Ishikawa (cell line): ENCODE results near the gene TMPRSS4.

ENCODE experiments used
- CEBPB ChIP-seq: IDR thresholded peaks from 2 replicates; pipeline ENCODE4 v1.6.1; 2012
- CREB1 ChIP-seq: IDR thresholded peaks from 2 replicates; pipeline ENCODE4 v1.6.1; 2012; ENCODE audit warnings: low read depth
- EGR1 ChIP-seq: IDR thresholded peaks from 2 replicates; pipeline ENCODE4 v1.6.1; 2012
- EP300 ChIP-seq: IDR thresholded peaks from 2 replicates; pipeline ENCODE4 v1.6.1; 2012; ENCODE audit warnings: borderline replicate concordance
- FOXM1 ChIP-seq: IDR thresholded peaks from 2 replicates; pipeline ENCODE4 v1.6.1; 2012; ENCODE audit warnings: low read depth, borderline replicate concordance
- NFIC ChIP-seq: IDR thresholded peaks from 2 replicates; pipeline ENCODE4 v1.6.1; 2012
- RAD21 ChIP-seq: IDR thresholded peaks from 2 replicates; pipeline ENCODE4 v1.6.1; 2012; ENCODE audit warnings: low read depth
- TAF1 ChIP-seq: IDR thresholded peaks from 2 replicates; pipeline ENCODE4 v1.6.1; 2012; ENCODE audit warnings: low read depth, mild to moderate bottlenecking
- TCF12 ChIP-seq: IDR thresholded peaks from 2 replicates; pipeline ENCODE4 v1.6.1; 2012; ENCODE audit warnings: low read depth
- TEAD4 ChIP-seq: IDR thresholded peaks from 2 replicates; pipeline ENCODE4 v1.6.1; 2012
- YY1 ChIP-seq: IDR thresholded peaks from 2 replicates; pipeline ENCODE4 v1.6.1; 2012; ENCODE audit warnings: low read depth
- ZBTB7A ChIP-seq: IDR thresholded peaks from 2 replicates; pipeline ENCODE4 v1.6.1; 2012; ENCODE audit warnings: low read depth
- TF ChIP-seq, protein P1 (sequence below): IDR thresholded peaks from 2 replicates; pipeline ENCODE4 v1.6.1; 2012
- TF ChIP-seq, protein P2 (sequence below): IDR thresholded peaks from 2 replicates; pipeline ENCODE4 v1.6.1; 2012
- TF ChIP-seq, protein P3 (sequence below): IDR thresholded peaks from 2 replicates; pipeline ENCODE4 v1.6.1; 2012; ENCODE audit warnings: low read depth, mild to moderate bottlenecking

TMPRSS4 gene

DNA sequence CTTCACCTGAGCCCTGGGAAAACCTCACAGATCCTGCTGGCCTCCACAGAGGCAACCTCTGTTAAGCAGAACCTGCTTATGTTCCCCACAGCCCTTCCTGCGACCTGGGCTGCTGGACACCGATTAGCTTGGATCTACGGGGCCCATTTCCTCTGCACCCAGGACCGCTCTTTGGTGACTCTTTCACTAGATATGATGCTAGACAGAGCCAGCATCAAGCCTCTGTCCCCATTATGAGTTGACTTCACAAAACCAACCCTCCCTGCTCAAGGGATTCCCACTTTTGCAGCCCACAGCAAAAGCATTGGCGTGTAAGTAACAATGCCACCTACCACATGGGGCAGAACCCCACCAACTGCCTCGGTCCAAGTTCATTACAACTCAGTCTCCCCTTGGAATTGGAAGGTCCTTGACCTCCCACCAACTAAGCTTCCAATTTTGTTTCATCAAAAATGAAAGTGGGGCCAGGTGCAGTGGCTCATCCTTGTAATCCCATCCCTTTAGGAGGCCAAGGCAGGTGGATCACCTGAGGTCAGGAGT lies 15.2 kb upstream of the TMPRSS4 start:
- TF ChIP-seq YY1: no peak

DNA sequence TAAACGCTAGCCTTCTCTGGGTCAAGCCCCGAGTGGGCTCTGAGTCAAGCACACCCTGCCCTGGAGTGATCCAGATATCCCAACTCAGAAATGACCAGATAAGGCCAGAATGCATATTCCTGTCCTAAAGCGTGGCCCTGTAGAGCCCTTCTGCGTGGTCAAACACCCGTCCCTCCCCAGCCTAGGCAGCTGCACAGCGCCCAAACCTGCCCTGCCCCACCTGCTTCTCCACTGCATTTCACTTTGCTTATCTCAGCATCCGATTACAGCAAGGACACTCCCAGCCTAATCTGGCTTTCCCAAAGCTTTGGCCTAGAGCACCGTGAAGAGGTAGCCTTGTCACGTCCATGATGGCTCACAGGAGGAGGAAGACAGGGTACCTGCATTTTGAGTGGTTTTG lies 11.9 kb upstream of the TMPRSS4 start:
- no peak for TF ChIP-seq CEBPB
- TF ChIP-seq NFIC: no peak
- TF ChIP-seq TEAD4: no peak

DNA sequence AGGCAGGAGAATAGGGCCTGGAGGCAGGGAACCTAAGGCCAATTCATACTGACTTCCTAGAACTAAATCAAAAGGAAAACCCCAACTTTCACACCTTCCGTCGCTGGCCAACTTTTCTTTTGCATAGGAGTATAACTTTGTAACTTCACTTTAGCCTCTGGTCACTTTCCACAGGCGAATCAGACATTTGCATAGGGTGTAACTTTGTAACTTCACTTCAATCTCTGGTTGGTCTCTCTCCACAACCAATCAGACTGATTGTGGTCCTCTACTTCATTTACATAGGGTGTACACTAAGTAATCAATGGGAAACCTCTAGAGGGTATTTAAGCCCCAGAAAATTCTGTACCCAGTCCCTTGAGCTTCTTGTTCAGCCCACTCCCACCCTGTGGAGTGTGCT lies 11.5 kb upstream of the TMPRSS4 start:
- TF ChIP-seq TEAD4 (no peak), FOXM1 (no peak), NFIC (no peak), EGR1 (no peak), TCF12 (no peak), ZBTB7A (no peak), YY1 (no peak), RAD21 (no peak), EP300 (no peak)
- TF ChIP-seq, protein P1, sequence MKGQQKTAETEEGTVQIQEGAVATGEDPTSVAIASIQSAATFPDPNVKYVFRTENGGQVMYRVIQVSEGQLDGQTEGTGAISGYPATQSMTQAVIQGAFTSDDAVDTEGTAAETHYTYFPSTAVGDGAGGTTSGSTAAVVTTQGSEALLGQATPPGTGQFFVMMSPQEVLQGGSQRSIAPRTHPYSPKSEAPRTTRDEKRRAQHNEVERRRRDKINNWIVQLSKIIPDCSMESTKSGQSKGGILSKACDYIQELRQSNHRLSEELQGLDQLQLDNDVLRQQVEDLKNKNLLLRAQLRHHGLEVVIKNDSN: no peak

DNA sequence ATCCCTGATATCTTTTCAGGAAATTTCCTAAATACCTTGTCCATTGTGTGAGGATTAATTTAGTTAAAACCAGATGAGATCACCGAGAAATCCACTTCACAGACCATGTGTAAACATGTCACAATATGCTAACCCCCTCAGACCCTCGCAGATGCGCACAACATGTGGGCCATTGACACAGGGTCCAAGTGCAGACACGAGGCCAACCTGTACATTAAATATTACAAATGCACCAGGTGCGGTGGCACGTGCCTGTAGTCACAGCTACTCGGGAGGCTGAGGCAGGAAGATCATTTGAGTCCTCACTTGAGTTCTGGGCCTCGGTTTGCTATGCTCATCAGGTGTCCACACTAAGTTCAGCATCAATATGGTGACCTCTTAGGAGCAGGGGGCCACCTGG lies 9.9 kb upstream of the TMPRSS4 start:
- TF ChIP-seq TCF12: no peak
- no peak for TF ChIP-seq EP300
- TF ChIP-seq, protein P2, sequence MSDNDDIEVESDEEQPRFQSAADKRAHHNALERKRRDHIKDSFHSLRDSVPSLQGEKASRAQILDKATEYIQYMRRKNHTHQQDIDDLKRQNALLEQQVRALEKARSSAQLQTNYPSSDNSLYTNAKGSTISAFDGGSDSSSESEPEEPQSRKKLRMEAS: no peak
- no peak for TF ChIP-seq NFIC
- no peak for TF ChIP-seq RAD21
- no peak for TF ChIP-seq ZBTB7A
- TF ChIP-seq, protein P3, sequence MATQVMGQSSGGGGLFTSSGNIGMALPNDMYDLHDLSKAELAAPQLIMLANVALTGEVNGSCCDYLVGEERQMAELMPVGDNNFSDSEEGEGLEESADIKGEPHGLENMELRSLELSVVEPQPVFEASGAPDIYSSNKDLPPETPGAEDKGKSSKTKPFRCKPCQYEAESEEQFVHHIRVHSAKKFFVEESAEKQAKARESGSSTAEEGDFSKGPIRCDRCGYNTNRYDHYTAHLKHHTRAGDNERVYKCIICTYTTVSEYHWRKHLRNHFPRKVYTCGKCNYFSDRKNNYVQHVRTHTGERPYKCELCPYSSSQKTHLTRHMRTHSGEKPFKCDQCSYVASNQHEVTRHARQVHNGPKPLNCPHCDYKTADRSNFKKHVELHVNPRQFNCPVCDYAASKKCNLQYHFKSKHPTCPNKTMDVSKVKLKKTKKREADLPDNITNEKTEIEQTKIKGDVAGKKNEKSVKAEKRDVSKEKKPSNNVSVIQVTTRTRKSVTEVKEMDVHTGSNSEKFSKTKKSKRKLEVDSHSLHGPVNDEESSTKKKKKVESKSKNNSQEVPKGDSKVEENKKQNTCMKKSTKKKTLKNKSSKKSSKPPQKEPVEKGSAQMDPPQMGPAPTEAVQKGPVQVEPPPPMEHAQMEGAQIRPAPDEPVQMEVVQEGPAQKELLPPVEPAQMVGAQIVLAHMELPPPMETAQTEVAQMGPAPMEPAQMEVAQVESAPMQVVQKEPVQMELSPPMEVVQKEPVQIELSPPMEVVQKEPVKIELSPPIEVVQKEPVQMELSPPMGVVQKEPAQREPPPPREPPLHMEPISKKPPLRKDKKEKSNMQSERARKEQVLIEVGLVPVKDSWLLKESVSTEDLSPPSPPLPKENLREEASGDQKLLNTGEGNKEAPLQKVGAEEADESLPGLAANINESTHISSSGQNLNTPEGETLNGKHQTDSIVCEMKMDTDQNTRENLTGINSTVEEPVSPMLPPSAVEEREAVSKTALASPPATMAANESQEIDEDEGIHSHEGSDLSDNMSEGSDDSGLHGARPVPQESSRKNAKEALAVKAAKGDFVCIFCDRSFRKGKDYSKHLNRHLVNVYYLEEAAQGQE: no peak
- no peak for TF ChIP-seq TAF1
- TF ChIP-seq YY1: no peak
- no peak for TF ChIP-seq EGR1
- no peak for TF ChIP-seq TEAD4
- no peak for TF ChIP-seq CREB1
- TF ChIP-seq FOXM1: no peak
- TF ChIP-seq, protein P1: no peak
- no peak for TF ChIP-seq CEBPB

DNA sequence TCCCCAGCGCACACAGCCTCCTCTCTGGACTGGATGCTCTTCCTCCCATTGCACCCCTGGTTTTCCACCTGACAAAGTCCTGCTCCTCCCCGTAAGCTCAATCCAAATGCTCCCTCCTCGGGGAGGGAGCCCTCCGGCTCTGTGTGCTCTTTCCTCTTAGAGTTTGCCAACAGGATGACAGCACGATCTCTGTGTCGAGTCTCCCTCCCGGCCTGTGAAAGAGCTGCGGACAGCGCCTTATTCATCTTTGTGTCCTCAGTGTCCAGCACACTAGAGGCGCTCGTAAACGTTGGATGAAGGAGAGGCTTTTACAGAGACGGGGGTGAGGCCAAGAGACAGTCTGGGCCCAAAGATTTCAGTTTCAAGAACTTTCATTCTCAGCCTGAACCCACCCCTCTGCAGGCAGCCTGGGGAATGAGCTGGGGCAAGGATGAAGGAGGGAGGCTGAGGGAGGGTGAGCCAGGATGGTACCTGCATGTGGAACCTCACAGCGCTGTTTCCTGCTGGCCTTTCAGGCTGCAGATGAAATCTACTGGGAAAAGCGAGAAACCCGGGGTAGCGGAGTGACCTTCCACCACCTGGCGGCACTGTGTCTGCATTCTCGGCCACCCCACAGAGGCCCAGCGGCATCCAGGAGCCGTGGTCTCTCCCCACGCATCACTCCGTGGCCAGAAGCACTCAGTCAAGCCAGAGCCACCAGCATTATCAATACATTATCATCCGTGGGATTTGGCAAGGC lies 8.5 kb upstream of the TMPRSS4 start:
- TF ChIP-seq, protein P1: no peak
- TF ChIP-seq TCF12 (no peak), YY1 (no peak), RAD21 (no peak), CREB1 (no peak), ZBTB7A (no peak), EGR1 (no peak), NFIC (no peak), TAF1 (no peak), TEAD4 (no peak), EP300 (no peak), FOXM1 (no peak), CEBPB (no peak)
- TF ChIP-seq, protein P3: no peak
- TF ChIP-seq, protein P2: no peak
